Vagina (tissue), 2 donors: ENCODE data around the gene ARSG. TPM values are rescaled to one million over a fixed set of nuclear protein-coding genes. Genes with fewer than 3 reads are reported as not detected.

Experiments
- DNase-seq, 2 donors: peaks; one replicate each; pipeline ENCODE4 v3.0.0-alpha.2; 2017; ENCODE audit errors: extremely low spot score in 2 of 2
- H3K27ac ChIP-seq: fragments of 200-600 bp; sonication (generic); one replicate; pipeline ENCODE4 v1.5.1; 2019
- H3K27me3 ChIP-seq: fragments of 200-600 bp; sonication (generic); one replicate; pipeline ENCODE4 v1.5.1; 2019
- H3K36me3 ChIP-seq, 2 donors: fragments of 200-600 bp; sonication (generic); one replicate each; pipeline ENCODE4 v1.5.1; 2017 to 2019
- H3K4me1 ChIP-seq: fragments of 200-600 bp; sonication (generic); one replicate; pipeline ENCODE4 v1.5.1; 2019
- H3K4me3 ChIP-seq, 2 donors: fragments of 200-600 bp; sonication (generic); 1 replicate in 1 of 2; 2 replicates in 1 of 2; pipeline ENCODE4 v1.5.1; 2016 to 2019
- H3K9me3 ChIP-seq: fragments of 200-600 bp; sonication (generic); one replicate; pipeline ENCODE4 v1.5.1; 2019
- CTCF ChIP-seq, 3 experiments: fragments of 450-650 bp in 2 of 3; fragments of 200-600 bp in 1 of 3; sonication (generic) in 1 of 3; IDR thresholded peaks; one replicate each; pipeline ENCODE4 v1.5.1; 2017 to 2019; ENCODE audit warnings: antibody characterized with exemption in 3 of 3, mild to moderate bottlenecking in 2 of 3, moderate library complexity in 2 of 3
- POLR2A ChIP-seq, 2 donors: fragments of 450-650 bp; IDR thresholded peaks; one replicate each; pipeline ENCODE4 v1.6.1; 2017; ENCODE audit warnings: antibody characterized with exemption in 2 of 2, mild to moderate bottlenecking in 2 of 2, moderate library complexity in 2 of 2
- POLR2AphosphoS5 ChIP-seq, 2 donors: sonication (generic); formaldehyde crosslinking; IDR thresholded peaks; one replicate each; pipeline ENCODE4 v1.9.0; 2017; ENCODE audit warnings: antibody characterized with exemption in 2 of 2, mild to moderate bottlenecking in 2 of 2, low read depth in 1 of 2; ENCODE audit not compliant: insufficient read depth in 1 of 2
- intact Hi-C: fragments of 100-400 bp; cut with DNase I; formaldehyde crosslinking; loops from one replicate; pipeline ENCODE4 v1.15.1; 2023
- total RNA-seq: library from RNA; depleted of rRNA; stranded (reverse); fragments of >200 nt; gene quantifications from one replicate; pipeline ENCODE4 v1.2.3, GENCODE V29; 2016

Gene ARSG
- total RNA-seq, 1 donor from 2014 or later: 8.1 TPM

DNA sequence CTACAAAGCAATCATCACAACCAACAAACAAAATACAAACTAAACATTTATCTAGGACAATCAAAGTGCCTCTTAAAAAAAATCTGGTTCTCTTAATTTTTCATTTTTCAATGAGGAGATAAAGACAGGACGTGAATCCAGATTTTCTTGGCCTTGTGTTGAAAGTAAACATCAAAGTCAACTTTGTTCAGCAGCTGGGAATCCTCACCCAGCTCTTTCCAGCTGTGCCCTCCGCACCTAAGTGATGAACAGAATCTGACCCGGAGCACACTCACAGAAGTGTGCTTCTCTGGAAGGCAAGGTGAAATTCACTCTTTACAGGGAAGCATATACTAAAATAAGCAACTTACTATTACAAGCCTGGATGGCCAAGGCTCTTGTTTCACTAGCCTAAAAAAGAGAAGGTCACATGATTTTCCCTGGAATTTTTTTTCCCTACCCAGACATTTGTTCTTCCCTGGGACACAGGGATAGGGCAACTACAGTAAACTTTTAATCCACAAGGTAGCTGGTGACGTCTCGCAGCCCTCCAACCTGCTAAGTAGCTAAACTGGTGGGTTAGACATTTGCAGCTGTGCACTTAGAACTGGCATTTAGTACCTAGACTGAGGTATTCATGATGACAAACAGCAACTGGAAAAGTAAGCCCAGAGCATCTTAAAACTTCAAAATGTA is 162.8 kb downstream of the ARSG start:
- no peaks in the 10 kb centered on the region for H3K27me3 ChIP-seq
- TF ChIP-seq POLR2A (IDR thresholded peaks at IDR 0.05) (no peak), POLR2AphosphoS5 (IDR thresholded peaks at IDR 0.05; ENCODE audit: insufficient read depth in 1 of 2, low read depth in 1 of 2) (no peak)
- no peak overlapping the region for H3K4me3 ChIP-seq
- H3K27ac ChIP-seq: no peak overlapping the region
- no peaks in the 10 kb centered on the region for H3K9me3 ChIP-seq
- intact Hi-C loops: no loop called here
- DNase-seq: no peak
- H3K4me1 ChIP-seq: peaks cover 30% of the 10 kb centered on the region
- peaks cover 0 to 33% of the 10 kb centered on the region in 2 donors for H3K36me3 ChIP-seq

GRCh38 chr17:68455901-68456338 is 164.6 kb downstream of the ARSG start:
- Histone ChIP-seq H3K4me3 (peak overlapping the region; percentile 85), H3K27me3 (no peaks in the 10 kb centered on the region), H3K9me3 (no peaks in the 10 kb centered on the region), H3K36me3 (peaks cover 0 to 15% of the 10 kb centered on the region in 2 donors), H3K4me1 (peaks cover 30% of the 10 kb centered on the region), H3K27ac (peak overlapping the region; percentile 96)
- intact Hi-C loops: loop anchor here (2.0 to 5.0 kb wide), 2 partner anchors 77 to 209 kb away; partner anchors contain the start of gene AMZ2
- TF ChIP-seq CTCF (IDR thresholded peaks at IDR 0.05) (no peak), POLR2AphosphoS5 (IDR thresholded peaks at IDR 0.05; ENCODE audit: insufficient read depth in 1 of 2, low read depth in 1 of 2) (peak in 1 of 2 donors; percentile 30), POLR2A (IDR thresholded peaks at IDR 0.05) (no peak)
- DNase-seq: no peak

GRCh38 chr17:68456339-68457167 is 165.3 kb downstream of the ARSG start:
- no peaks in the 10 kb centered on the region for H3K27me3 ChIP-seq

GRCh38 chr17:68457168-68457538 is 165.9 kb downstream of the ARSG start, which contains the start of gene WIPI1:
WIPI1 (minus strand) TSS chr17:68457496; CDS start chr17:68457421, 75 bp downstream.
- H3K4me1 ChIP-seq: peaks cover 30% of the 10 kb centered on the region
- TF ChIP-seq POLR2A (IDR thresholded peaks at IDR 0.05) (peak in 1 of 2 donors; percentile 67), CTCF (IDR thresholded peaks at IDR 0.05) (no peak)
- peak in 1 of 2 donors; percentile 95 for DNase-seq
- no peaks in the 10 kb centered on the region for H3K9me3 ChIP-seq
- intact Hi-C loops: loop anchor here (2.0 to 5.0 kb wide), 2 partner anchors 78 to 210 kb away; partner anchors contain the start of gene AMZ2
- peak within 1 kb of the TSS; percentile 85 for H3K4me3 ChIP-seq
- H3K27me3 ChIP-seq: no peaks in the 10 kb centered on the region
- H3K36me3 ChIP-seq: peaks cover 0 to 8% of the 10 kb centered on the region in 2 donors
- H3K27ac ChIP-seq: peak within 1 kb of the TSS; percentile 96

More at GRCh38 chr17:68456339-68457167, 165.3 kb downstream of the ARSG start:
- Histone ChIP-seq H3K27ac (peak overlapping the region; percentile 96), H3K9me3 (no peaks in the 10 kb centered on the region), H3K4me3 (peak overlapping the region; percentile 85), H3K36me3 (peaks cover 0 to 10% of the 10 kb centered on the region in 2 donors), H3K4me1 (peaks cover 30% of the 10 kb centered on the region)
- intact Hi-C loops: loop anchor here (2.0 to 5.0 kb wide), 2 partner anchors 78 to 209 kb away; partner anchors contain the start of gene AMZ2
- DNase-seq: no peak
- no peak for TF ChIP-seq CTCF (IDR thresholded peaks at IDR 0.05)
- peak in 1 of 2 donors; percentile 55 for TF ChIP-seq POLR2A (IDR thresholded peaks at IDR 0.05)
- peak in 1 of 2 donors; percentile 88 for TF ChIP-seq POLR2AphosphoS5 (IDR thresholded peaks at IDR 0.05; ENCODE audit: insufficient read depth in 1 of 2, low read depth in 1 of 2)

DNA sequence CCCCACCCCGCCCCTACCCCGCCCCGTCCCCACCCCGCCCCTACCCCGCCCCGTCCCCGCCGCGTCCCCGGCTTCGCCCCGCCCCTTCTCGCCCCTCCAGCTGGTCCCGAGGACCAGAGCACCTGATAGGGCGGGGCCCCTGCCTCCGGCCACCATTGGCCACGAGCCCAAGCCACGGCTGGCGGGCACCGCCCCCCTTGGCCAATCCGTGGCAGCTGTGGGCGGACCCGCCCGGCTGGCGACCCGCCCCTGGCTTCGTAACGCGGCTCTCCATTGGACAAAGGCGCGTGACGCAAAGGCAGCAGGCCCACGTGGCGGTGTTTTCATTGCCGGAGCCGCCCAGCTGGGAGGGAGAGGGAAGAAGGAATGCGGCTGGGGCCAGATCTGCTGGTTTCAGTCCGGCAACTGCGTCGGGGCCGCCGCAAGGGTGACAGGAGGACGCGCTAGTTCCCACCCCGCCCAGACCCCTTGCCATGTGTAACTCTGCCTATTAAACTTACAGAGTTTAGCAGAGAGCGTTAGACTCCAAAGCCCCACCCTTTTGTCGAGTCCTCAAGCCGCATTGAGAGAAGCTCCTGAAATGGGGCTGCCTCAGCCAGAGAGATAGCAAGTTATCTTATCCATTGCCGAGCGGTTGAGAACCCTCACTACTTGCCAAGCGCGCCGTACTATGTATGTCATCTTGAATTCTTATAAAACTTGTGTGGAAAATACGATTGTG is 166.4 kb downstream of the ARSG start:
- no peak for TF ChIP-seq CTCF (IDR thresholded peaks at IDR 0.05)
- peak; percentile 90 to 98 for TF ChIP-seq POLR2A (IDR thresholded peaks at IDR 0.05)
- peak; percentile 95 to 98 for TF ChIP-seq POLR2AphosphoS5 (IDR thresholded peaks at IDR 0.05; ENCODE audit: insufficient read depth in 1 of 2, low read depth in 1 of 2)
- no peaks in the 10 kb centered on the region for H3K27me3 ChIP-seq
- H3K27ac ChIP-seq: peak overlapping the region; percentile 96
- peak; percentile 98 to 99 for DNase-seq
- peaks cover 32% of the 10 kb centered on the region for H3K4me1 ChIP-seq
- H3K4me3 ChIP-seq: peak overlapping the region; percentile 85
- H3K36me3 ChIP-seq: peaks cover 0 to 2% of the 10 kb centered on the region in 2 donors
- intact Hi-C loops: loop anchor here (2.0 to 5.0 kb wide), 2 partner anchors 79 to 210 kb away; partner anchors contain the start of gene AMZ2
- no peaks in the 10 kb centered on the region for H3K9me3 ChIP-seq
